H9 (cell line): ENCODE results near the gene CD86. TPM values are rescaled to one million over a fixed set of nuclear protein-coding genes. Genes with fewer than 3 reads are reported as not detected.

Source experiments
- DNase-seq: peaks from one replicate; pipeline ENCODE4 v3.0.0-alpha.2; 2017
- H2AFZ ChIP-seq: one replicate; pipeline ENCODE4 v1.6.1; 2013; ENCODE audit warnings: mild to moderate bottlenecking, low read length, control low read depth, moderate library complexity
- H2AK5ac ChIP-seq: 2 replicates; pipeline ENCODE4 v1.6.1; 2013; ENCODE audit warnings: low read length, control low read depth, mixed read lengths; ENCODE audit not compliant: insufficient read length
- H2BK120ac ChIP-seq: one replicate; pipeline ENCODE4 v1.6.1; 2013; ENCODE audit warnings: low read depth, mild to moderate bottlenecking, low read length, control low read depth, inconsistent platforms; ENCODE audit not compliant: poor library complexity, severe bottlenecking
- H2BK12ac ChIP-seq: 2 replicates; pipeline ENCODE4 v1.6.1; 2013; ENCODE audit warnings: low read length, control low read depth, mixed read lengths, low read depth; ENCODE audit not compliant: insufficient read length
- H2BK15ac ChIP-seq: 2 replicates; pipeline ENCODE4 v1.6.1; 2013; ENCODE audit warnings: low read depth, low read length, control low read depth
- H2BK20ac ChIP-seq: one replicate; pipeline ENCODE4 v1.6.1; 2013; ENCODE audit warnings: low read depth, mild to moderate bottlenecking, low read length, control low read depth, inconsistent platforms; ENCODE audit not compliant: poor library complexity, severe bottlenecking
- H2BK5ac ChIP-seq: 2 replicates; pipeline ENCODE4 v1.6.1; 2013; ENCODE audit warnings: low read length, control low read depth, mixed read lengths; ENCODE audit not compliant: insufficient read length
- H3K14ac ChIP-seq: 2 replicates; pipeline ENCODE4 v1.6.1; 2013; ENCODE audit warnings: low read length, control low read depth; ENCODE audit not compliant: insufficient read depth
- H3K18ac ChIP-seq: 2 replicates; pipeline ENCODE4 v1.6.1; 2013; ENCODE audit warnings: low read depth, mild to moderate bottlenecking, mixed read lengths, low read length, control low read depth; ENCODE audit not compliant: insufficient read length
- H3K23ac ChIP-seq: 2 replicates; pipeline ENCODE4 v1.6.1; 2013; ENCODE audit warnings: low read length, control low read depth, mixed read lengths, low read depth; ENCODE audit not compliant: insufficient read length
- H3K23me2 ChIP-seq: 2 replicates; pipeline ENCODE4 v1.6.1; 2013; ENCODE audit warnings: low read depth, mild to moderate bottlenecking, mixed read lengths, low read length, control low read depth; ENCODE audit not compliant: insufficient read length, poor library complexity, severe bottlenecking
- H3K27ac ChIP-seq: 2 replicates; pipeline ENCODE4 v1.5.1; 2013; ENCODE audit warnings: low read length, control low read depth, mixed read lengths, low read depth; ENCODE audit not compliant: insufficient read length
- H3K27me3 ChIP-seq: 2 replicates; pipeline ENCODE4 v1.6.1; 2013; ENCODE audit warnings: low read length, control low read depth, inconsistent platforms; ENCODE audit not compliant: insufficient read depth
- H3K4ac ChIP-seq: 2 replicates; pipeline ENCODE4 v1.6.1; 2013; ENCODE audit warnings: low read depth, mild to moderate bottlenecking, control low read depth, inconsistent platforms, low read length, moderate library complexity
- H3K4me1 ChIP-seq: 2 replicates; pipeline ENCODE4 v1.6.1; 2013; ENCODE audit warnings: low read length, control low read depth, inconsistent platforms; ENCODE audit not compliant: insufficient read depth
- H3K4me2 ChIP-seq: 2 replicates; pipeline ENCODE4 v1.6.1; 2013; ENCODE audit warnings: low read length, control low read depth, mixed read lengths; ENCODE audit not compliant: insufficient read length, insufficient read depth
- H3K56ac ChIP-seq: 2 replicates; pipeline ENCODE4 v1.6.1; 2013; ENCODE audit warnings: low read depth, mild to moderate bottlenecking, mixed read lengths, low read length, control low read depth; ENCODE audit not compliant: insufficient read length
- H3K79me1 ChIP-seq: 2 replicates; pipeline ENCODE4 v1.6.1; 2013; ENCODE audit warnings: low read depth, mild to moderate bottlenecking, moderate library complexity, low read length, control low read depth, inconsistent platforms; ENCODE audit not compliant: insufficient read depth, poor library complexity, severe bottlenecking
- H3K79me2 ChIP-seq: 2 replicates; pipeline ENCODE4 v1.6.1; 2013; ENCODE audit warnings: low read length, control low read depth, inconsistent platforms; ENCODE audit not compliant: insufficient read depth
- H3K9ac ChIP-seq: 2 replicates; pipeline ENCODE4 v1.6.1; 2013; ENCODE audit warnings: low read length, control low read depth, mixed read lengths; ENCODE audit not compliant: insufficient read length; ENCODE audit errors: extremely low read depth
- H3K9me3 ChIP-seq: one replicate; pipeline ENCODE4 v1.6.1; 2013; ENCODE audit warnings: low read depth, low read length, inconsistent platforms; ENCODE audit not compliant: control insufficient read depth
- H3T11ph ChIP-seq: one replicate; pipeline ENCODE4 v1.6.1; 2013; ENCODE audit warnings: mild to moderate bottlenecking, low read length, control low read depth, inconsistent platforms
- H4K20me1 ChIP-seq: one replicate; pipeline ENCODE4 v1.6.1; 2013; ENCODE audit not compliant: control insufficient read depth, insufficient read length, insufficient read depth
- H4K5ac ChIP-seq: 2 replicates; pipeline ENCODE4 v1.6.1; 2013; ENCODE audit warnings: low read depth, mild to moderate bottlenecking, mixed read lengths, low read length, control low read depth; ENCODE audit not compliant: insufficient read length
- H4K8ac ChIP-seq: replicated peaks from 2 replicates; pipeline ENCODE4 v1.6.1; 2013; ENCODE audit warnings: low read length, control low read depth, mixed read lengths, low read depth; ENCODE audit not compliant: insufficient read length
- H4K91ac ChIP-seq: 2 replicates; pipeline ENCODE4 v1.6.1; 2013; ENCODE audit warnings: low read depth, mild to moderate bottlenecking, moderate library complexity, mixed read lengths, low read length, control low read depth; ENCODE audit not compliant: insufficient read length
- H3K27ac Mint-ChIP-seq, 3 experiments: 2 replicates in 2 of 3; 3 replicates in 1 of 3; pipeline ENCODE4 v1.8.0; 2020 to 2021; ENCODE audit warnings: mixed read lengths in 3 of 3, mild to moderate bottlenecking in 1 of 3, moderate library complexity in 1 of 3
- H3K27me3 Mint-ChIP-seq: 2 replicates; pipeline ENCODE4 v1.8.0; 2021; ENCODE audit warnings: low read depth, mild to moderate bottlenecking, moderate library complexity, mixed read lengths
- H3K36me3 Mint-ChIP-seq, 3 experiments: 2 replicates in 2 of 3; 3 replicates in 1 of 3; pipeline ENCODE4 v1.8.0; 2020 to 2021; ENCODE audit warnings: low read depth in 3 of 3, mixed read lengths in 3 of 3; ENCODE audit not compliant: insufficient read depth in 1 of 3
- H3K4me1 Mint-ChIP-seq, 2 experiments: 2 replicates each; pipeline ENCODE4 v1.8.0; 2020; ENCODE audit warnings: mixed read lengths in 2 of 2
- H3K4me3 Mint-ChIP-seq, 2 experiments: 2 replicates in 1 of 2; 3 replicates in 1 of 2; pipeline ENCODE4 v1.8.0; 2020 to 2021; ENCODE audit warnings: mild to moderate bottlenecking in 2 of 2, mixed read lengths in 2 of 2, moderate library complexity in 1 of 2
- H3K9me3 Mint-ChIP-seq, 2 experiments: 2 replicates in 1 of 2; 3 replicates in 1 of 2; pipeline ENCODE4 v1.8.0; 2020; ENCODE audit warnings: mild to moderate bottlenecking in 2 of 2, mixed read lengths in 2 of 2, moderate library complexity in 1 of 2
- WGBS: extraction: QIAGEN DNeasy Blood & Tissue Kit; methylation state at CpG from one replicate; pipeline ENCODE4 v1.1.7; 2013; ENCODE audit warnings: missing lambda C conversion rate, low lambda C conversion rate, mixed read lengths; ENCODE audit not compliant: insufficient read length; ENCODE audit errors: extremely low coverage; 5-methylcytosine and 5-hydroxymethylcytosine counted together
- total RNA-seq: library from RNA; stranded (reverse); gene quantifications from 2 replicates; pipeline ENCODE4 v1.2.1, GENCODE V29; 2021
- TF ChIP-seq, protein P1 (sequence below): fragments of 200-600 bp; sonication (generic); conservative IDR thresholded peaks from 3 replicates; pipeline ENCODE4 v1.8.0; 2021; ENCODE audit warnings: antibody characterized with exemption, mild to moderate bottlenecking

CD86 gene
- total RNA-seq, 1 experiment from 2014 or later, result not detected

DNA sequence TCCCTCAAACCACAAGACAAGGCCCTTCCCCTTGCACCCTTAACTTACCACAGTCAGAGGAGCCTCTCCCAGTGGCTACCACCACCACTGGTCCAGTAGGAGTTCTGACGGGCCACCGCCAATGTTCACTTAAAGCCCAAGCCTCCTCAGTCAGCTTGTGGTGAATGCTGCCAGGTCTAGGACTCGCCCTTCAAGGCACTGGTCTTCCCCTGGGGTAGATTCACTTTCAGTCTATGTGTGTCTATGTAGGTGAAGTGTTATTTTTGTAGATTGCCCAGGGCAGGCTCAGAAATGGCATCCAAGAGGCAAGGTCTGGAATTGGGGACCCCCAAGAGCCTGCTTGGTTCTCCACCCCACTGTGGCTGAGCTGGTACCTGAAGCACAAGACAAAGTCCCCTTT, 112.9 kb downstream of the CD86 start:
- Mint-ChIP-seq H3K4me1 (no peaks in the 10 kb centered on the region), H3K27ac (no peak overlapping the region; a peak in 1 of 7 replicates), H3K4me3 (no peak overlapping the region), H3K9me3 (peaks cover 19 to 25% of the 10 kb centered on the region in 2 experiments), H3K27me3 (peaks cover 3% of the 10 kb centered on the region; the same call in 1 of the 2 replicates), H3K36me3 (peaks cover 0 to 4% (median 3%) of the 10 kb centered on the region in 3 experiments; a peak in 2 of 7 replicates)
- Histone ChIP-seq H3K79me2 (no peaks in the 10 kb centered on the region), H3K18ac (no peak overlapping the region), H4K5ac (no peak overlapping the region), H2BK120ac (no peak overlapping the region), H4K91ac (no peak overlapping the region), H3K27ac (no peak overlapping the region), H4K8ac (no peak overlapping the region), H2BK5ac (no peak overlapping the region), H3K4me2 (no peak overlapping the region), H3K23ac (no peak overlapping the region), H2BK15ac (no peak overlapping the region), H3K4me1 (no peaks in the 10 kb centered on the region), H3K9me3 (no peaks in the 10 kb centered on the region), H3K9ac (no peak overlapping the region), H3K56ac (no peak overlapping the region), H2AK5ac (no peak overlapping the region), H3K4ac (no peak overlapping the region), H3K14ac (no peak overlapping the region), H3K27me3 (no peaks in the 10 kb centered on the region), H2BK12ac (no peak overlapping the region), H3T11ph (no peak overlapping the region), H2AFZ (no peak overlapping the region), H3K79me1 (no peaks in the 10 kb centered on the region), H4K20me1 (no peaks in the 10 kb centered on the region), H2BK20ac (no peak overlapping the region), H3K23me2 (no peaks in the 10 kb centered on the region)
- TF ChIP-seq, protein P1, sequence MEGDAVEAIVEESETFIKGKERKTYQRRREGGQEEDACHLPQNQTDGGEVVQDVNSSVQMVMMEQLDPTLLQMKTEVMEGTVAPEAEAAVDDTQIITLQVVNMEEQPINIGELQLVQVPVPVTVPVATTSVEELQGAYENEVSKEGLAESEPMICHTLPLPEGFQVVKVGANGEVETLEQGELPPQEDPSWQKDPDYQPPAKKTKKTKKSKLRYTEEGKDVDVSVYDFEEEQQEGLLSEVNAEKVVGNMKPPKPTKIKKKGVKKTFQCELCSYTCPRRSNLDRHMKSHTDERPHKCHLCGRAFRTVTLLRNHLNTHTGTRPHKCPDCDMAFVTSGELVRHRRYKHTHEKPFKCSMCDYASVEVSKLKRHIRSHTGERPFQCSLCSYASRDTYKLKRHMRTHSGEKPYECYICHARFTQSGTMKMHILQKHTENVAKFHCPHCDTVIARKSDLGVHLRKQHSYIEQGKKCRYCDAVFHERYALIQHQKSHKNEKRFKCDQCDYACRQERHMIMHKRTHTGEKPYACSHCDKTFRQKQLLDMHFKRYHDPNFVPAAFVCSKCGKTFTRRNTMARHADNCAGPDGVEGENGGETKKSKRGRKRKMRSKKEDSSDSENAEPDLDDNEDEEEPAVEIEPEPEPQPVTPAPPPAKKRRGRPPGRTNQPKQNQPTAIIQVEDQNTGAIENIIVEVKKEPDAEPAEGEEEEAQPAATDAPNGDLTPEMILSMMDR, result no peak
- WGBS, result no CpG with 5 or more reads among the region's 3 CpGs
- no peak for DNase-seq
